Fibroblast of the aortic adventitia (primary cell): ENCODE data around the gene PSMG1. TPM values are rescaled to one million over a fixed set of nuclear protein-coding genes. Genes with fewer than 3 reads are reported as not detected.
A peak's percentile ranks its signal among the peaks of the same experiment; 100 is the strongest.

Source experiments
- DNase-seq: peaks from one replicate; pipeline ENCODE4 v3.0.0-alpha.2; 2010; ENCODE audit warnings: low read depth
- H3K4me3 ChIP-seq: 2 replicates; pipeline ENCODE4 v1.5.1; 2011; ENCODE audit warnings: low read depth, mild to moderate bottlenecking, control low read depth, low read length, moderate library complexity
- CTCF ChIP-seq: IDR thresholded peaks from 2 replicates; pipeline ENCODE4 v1.5.1; 2011; ENCODE audit warnings: mild to moderate bottlenecking, low read length, control low read depth, inconsistent platforms; ENCODE audit not compliant: insufficient read depth
- total RNA-seq: library from RNA; depleted of rRNA; stranded (reverse); fragments of >200 nt; gene quantifications from 2 replicates; pipeline ENCODE4 v1.2.3, GENCODE V29; 2012; ENCODE audit warnings: low replicate concordance

The PSMG1 gene
- total RNA-seq, 1 donor: 91.1 TPM

GRCh38 chr21:39175665-39176064 lies 7.6 kb downstream of the PSMG1 start:
- TF ChIP-seq CTCF: no peak
- DNase-seq: no peak
- H3K4me3 ChIP-seq: no peak overlapping the region

GRCh38 chr21:39175154-39175553 lies 8.1 kb downstream of the PSMG1 start:
- DNase-seq: peak; percentile 43
- peak; percentile 47 for TF ChIP-seq CTCF
- H3K4me3 ChIP-seq: no peak overlapping the region

- TF ChIP-seq CTCF: no peak
- no peak for DNase-seq
Observed at GRCh38 chr21:39173716-39174680, 9.3 kb downstream of the PSMG1 start.

GRCh38 chr21:39169906-39170305 lies 13.3 kb downstream of the PSMG1 start:
- no peak for DNase-seq
- TF ChIP-seq CTCF: no peak
- H3K4me3 ChIP-seq: no peak overlapping the region

More at GRCh38 chr21:39173716-39174680, 9.3 kb downstream of the PSMG1 start:
- H3K4me3 ChIP-seq: no peak overlapping the region

- H3K4me3 ChIP-seq: no peak overlapping the region
- no peak for DNase-seq
- TF ChIP-seq CTCF: no peak
Observed at GRCh38 chr21:39168800-39169199, 14.5 kb downstream of the PSMG1 start.

GRCh38 chr21:39164523-39164922 lies 18.7 kb downstream of the PSMG1 start:
- no peak for TF ChIP-seq CTCF
- DNase-seq: no peak
- H3K4me3 ChIP-seq: no peak overlapping the region

GRCh38 chr21:39161064-39161463 lies 22.2 kb downstream of the PSMG1 start:
- H3K4me3 ChIP-seq: no peak overlapping the region
- TF ChIP-seq CTCF: no peak

More at GRCh38 chr21:39161064-39161463, 22.2 kb downstream of the PSMG1 start:
- DNase-seq: no peak
